Measurements from ENCODE around the gene KRT27. TPM values are rescaled to one million over a fixed set of nuclear protein-coding genes. Genes with fewer than 3 reads are reported as not detected.

KRT27 gene
- total RNA-seq, 2 donors from 2014 or later = not detected

DNA sequence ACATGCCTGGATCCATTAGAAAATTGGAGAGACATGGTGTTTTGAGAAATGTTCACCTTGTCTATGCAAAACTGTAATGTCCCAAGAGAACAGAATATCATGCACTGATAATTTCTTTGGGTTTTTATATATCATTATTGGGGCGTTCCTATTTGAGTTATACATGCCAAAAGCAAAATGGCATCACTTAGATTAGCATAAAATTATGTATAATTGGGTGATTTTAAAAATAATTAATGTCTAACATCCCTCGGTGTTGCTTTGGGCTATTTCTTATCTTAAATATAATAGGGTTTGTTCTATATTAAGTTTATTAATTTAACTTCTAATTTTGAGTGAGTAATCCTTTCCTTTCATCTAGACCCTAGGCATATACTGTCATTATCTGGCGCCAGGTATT, 17.5 kb upstream of the KRT27 start, which contains the start of gene KRT28:
Gene KRT28 (minus strand): TSS at position 101 of the 400 bp plus-strand sequence. CDS start 66 bp downstream, at position 35.
- H3K27me3 Mint-ChIP-seq (ENCODE audit: low read depth) = peaks cover 32% of the 10 kb centered on the region
- H3K27ac Mint-ChIP-seq = no peak within 1 kb of the TSS
- DNase-seq = no peak
- no peaks in the 10 kb centered on the region for H3K36me3 Mint-ChIP-seq (ENCODE audit: insufficient read depth in 2 of 2)
- H3K9me3 Mint-ChIP-seq = no peaks in the 10 kb centered on the region
- no peak within 1 kb of the TSS for H3K4me3 Mint-ChIP-seq
- ATAC-seq (replicated peaks in 1 of 2) = no peak
- H3K4me1 Mint-ChIP-seq (ENCODE audit: low read depth) = no peaks in the 10 kb centered on the region

DNA sequence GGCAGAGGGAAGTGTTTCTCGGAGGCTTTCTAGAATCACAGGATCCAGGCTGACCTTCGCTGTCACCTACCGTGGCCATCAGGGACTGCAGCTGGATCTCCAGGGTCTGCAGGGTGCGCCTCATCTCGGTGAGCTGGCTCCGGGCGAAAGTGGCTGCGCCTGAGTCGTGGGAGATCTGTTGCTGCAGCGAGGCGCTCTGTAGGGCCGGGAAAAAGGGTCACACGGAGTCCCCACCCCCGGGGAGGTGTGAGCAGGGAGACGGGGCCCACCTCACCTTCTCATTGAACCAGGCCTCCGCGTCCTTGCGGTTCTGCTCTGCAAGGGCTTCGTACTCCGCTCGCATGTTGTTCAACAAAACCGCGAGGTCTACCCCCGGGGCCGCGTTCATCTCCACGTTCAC, 14.5 kb upstream of the KRT27 start:
- Mint-ChIP-seq H3K4me3 (no peak overlapping the region), H3K27ac (no peak overlapping the region), H3K27me3 (ENCODE audit: low read depth) (peaks cover 31% of the 10 kb centered on the region), H3K4me1 (ENCODE audit: low read depth) (no peaks in the 10 kb centered on the region), H3K9me3 (no peaks in the 10 kb centered on the region), H3K36me3 (ENCODE audit: insufficient read depth in 2 of 2) (no peaks in the 10 kb centered on the region)
- no peak for DNase-seq
- ATAC-seq (replicated peaks in 1 of 2) = no peak

DNA sequence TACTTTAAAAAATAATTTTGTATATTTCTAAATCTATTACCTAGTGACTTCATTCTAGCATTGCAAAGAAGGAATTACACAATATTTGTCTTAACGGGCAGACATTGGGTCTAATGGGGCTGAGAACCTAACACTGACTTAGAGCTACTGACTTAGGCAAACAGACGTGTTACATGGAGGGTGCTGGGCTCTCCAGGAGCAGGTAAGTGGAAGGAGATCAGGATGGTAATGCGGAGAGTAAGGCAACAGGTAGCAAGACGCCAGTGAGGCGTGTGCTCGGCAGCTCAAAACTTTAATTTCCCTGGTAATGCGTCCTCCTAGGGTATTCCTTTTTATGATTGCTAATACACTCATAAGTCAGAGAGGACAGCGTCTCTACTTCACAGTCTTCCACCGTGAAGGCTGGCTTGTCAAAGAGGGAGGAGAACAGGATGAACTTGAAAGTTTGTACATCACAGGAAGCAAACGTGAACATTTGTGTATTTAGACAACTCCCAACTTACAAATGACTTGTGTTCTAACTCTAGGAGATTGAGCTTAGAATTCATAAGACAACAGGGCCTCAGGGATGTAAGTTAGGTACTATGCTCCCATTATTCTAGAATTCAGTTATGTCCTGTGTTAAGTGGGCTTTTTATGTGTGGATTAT, 12.8 kb upstream of the KRT27 start:
- Mint-ChIP-seq H3K27ac (no peak overlapping the region), H3K27me3 (ENCODE audit: low read depth) (peaks cover 31% of the 10 kb centered on the region), H3K4me1 (ENCODE audit: low read depth) (no peaks in the 10 kb centered on the region), H3K4me3 (no peak overlapping the region), H3K9me3 (no peaks in the 10 kb centered on the region), H3K36me3 (ENCODE audit: insufficient read depth in 2 of 2) (no peaks in the 10 kb centered on the region)
- DNase-seq (no peak), ATAC-seq (replicated peaks in 1 of 2) (no peak)

DNA sequence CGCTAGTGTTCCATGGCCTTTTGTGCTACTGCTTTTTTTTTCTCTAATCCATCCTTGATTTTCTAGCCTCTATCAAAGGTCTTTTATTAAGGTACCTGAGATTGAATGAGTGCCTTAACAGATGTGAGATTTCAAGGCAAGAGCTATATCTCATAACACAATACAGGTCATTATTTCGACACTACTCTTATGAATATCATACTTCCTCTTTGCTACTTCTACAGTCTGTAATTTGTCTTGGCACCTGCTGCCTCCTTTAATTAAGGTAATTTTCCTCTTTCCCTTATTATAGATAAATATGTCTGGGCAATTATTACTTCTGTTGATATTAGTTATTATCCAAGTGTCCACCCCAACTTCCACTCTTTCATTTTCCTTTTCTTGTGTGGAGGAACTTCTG, 12.1 kb upstream of the KRT27 start:
- no peak overlapping the region for H3K4me3 Mint-ChIP-seq
- H3K4me1 Mint-ChIP-seq (ENCODE audit: low read depth) = no peaks in the 10 kb centered on the region
- no peak for ATAC-seq (replicated peaks in 1 of 2)
- no peak overlapping the region for H3K27ac Mint-ChIP-seq
- no peaks in the 10 kb centered on the region for H3K9me3 Mint-ChIP-seq
- DNase-seq = no peak
- H3K27me3 Mint-ChIP-seq (ENCODE audit: low read depth) = peaks cover 31% of the 10 kb centered on the region
- no peaks in the 10 kb centered on the region for H3K36me3 Mint-ChIP-seq (ENCODE audit: insufficient read depth in 2 of 2)

DNA sequence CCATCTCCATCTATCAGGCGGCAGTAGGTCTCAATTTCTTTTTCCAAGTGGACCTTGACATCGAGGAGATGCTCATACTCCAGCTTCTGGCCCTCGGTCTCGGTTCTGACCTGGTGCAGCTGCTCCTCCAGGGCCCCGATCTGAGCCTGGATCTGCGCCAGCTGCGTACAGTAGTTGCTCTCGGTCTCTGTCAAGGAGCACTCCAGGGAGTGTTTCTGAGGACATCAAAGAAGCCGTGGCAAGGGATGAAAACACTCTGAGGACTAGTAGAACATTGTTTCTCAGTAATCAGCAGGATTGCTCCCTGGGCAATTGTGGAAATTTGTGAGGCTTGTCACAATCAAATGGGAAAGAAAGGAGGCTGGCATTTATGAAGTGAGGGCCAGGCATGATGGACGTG, 11.5 kb upstream of the KRT27 start:
- Mint-ChIP-seq H3K4me3 (no peak overlapping the region), H3K9me3 (no peaks in the 10 kb centered on the region), H3K4me1 (ENCODE audit: low read depth) (no peaks in the 10 kb centered on the region), H3K36me3 (ENCODE audit: insufficient read depth in 2 of 2) (no peaks in the 10 kb centered on the region), H3K27me3 (ENCODE audit: low read depth) (peaks cover 31% of the 10 kb centered on the region), H3K27ac (no peak overlapping the region)
- DNase-seq (no peak), ATAC-seq (replicated peaks in 1 of 2) (no peak)

DNA sequence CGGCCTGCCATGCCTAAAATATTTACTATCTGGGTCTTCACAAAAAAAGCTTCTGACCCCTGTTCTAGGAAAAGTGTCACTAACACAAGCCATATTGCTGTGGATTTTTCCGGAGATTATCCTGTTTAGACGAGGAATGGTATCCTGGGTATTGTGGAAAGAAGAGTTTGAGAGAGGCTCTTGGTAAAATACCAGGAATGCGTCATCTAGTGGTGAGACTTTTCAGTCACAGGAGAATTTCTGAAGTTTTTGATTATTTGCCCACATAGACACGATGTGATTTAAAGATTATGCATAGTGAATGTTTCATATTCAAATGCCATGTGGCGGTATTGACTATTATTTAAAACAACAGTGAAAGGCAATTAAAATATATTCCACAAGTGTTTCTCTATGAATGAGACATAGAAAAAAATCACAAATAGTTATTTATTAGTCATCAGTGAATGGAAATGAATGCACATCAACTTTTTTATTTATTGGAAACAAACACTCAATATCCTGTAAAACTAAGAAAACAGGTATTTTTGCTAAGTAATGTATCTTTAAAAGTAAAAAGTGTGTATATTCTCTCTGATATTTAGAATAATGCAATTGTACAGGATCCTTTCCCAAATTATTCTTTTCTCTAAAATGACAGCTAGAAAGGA, 9.6 kb upstream of the KRT27 start:
- no peak for DNase-seq
- Mint-ChIP-seq H3K9me3 (no peaks in the 10 kb centered on the region), H3K4me1 (ENCODE audit: low read depth) (no peaks in the 10 kb centered on the region), H3K36me3 (ENCODE audit: insufficient read depth in 2 of 2) (no peaks in the 10 kb centered on the region), H3K27ac (no peak overlapping the region), H3K27me3 (ENCODE audit: low read depth) (peaks cover 31% of the 10 kb centered on the region), H3K4me3 (no peak overlapping the region)
- no peak for ATAC-seq (replicated peaks in 1 of 2)

DNA sequence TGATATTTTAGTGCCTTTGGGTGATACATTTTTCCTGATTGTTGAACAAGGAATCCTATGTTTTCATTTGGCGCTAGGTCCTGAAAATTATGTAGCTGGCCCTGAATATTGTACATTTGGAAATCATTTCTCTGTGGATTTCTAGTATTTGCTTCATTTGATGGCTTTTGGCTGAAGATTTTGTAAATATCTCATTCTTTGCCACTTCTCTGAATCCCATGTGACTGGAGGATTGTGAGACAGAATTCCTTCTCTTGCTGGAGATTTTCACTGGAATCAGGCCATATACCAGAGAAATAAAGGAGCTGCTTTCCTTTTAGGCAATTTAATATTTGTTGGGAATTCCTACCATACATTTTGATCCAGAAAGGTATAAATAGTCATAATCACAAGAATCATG, 8.8 kb upstream of the KRT27 start:
- no peak overlapping the region for H3K27ac Mint-ChIP-seq
- no peaks in the 10 kb centered on the region for H3K4me1 Mint-ChIP-seq (ENCODE audit: low read depth)
- H3K9me3 Mint-ChIP-seq = no peaks in the 10 kb centered on the region
- H3K4me3 Mint-ChIP-seq = no peak overlapping the region
- no peak for DNase-seq
- H3K36me3 Mint-ChIP-seq (ENCODE audit: insufficient read depth in 2 of 2) = no peaks in the 10 kb centered on the region
- H3K27me3 Mint-ChIP-seq (ENCODE audit: low read depth) = peaks cover 25% of the 10 kb centered on the region
- ATAC-seq (replicated peaks in 1 of 2) = no peak

DNA sequence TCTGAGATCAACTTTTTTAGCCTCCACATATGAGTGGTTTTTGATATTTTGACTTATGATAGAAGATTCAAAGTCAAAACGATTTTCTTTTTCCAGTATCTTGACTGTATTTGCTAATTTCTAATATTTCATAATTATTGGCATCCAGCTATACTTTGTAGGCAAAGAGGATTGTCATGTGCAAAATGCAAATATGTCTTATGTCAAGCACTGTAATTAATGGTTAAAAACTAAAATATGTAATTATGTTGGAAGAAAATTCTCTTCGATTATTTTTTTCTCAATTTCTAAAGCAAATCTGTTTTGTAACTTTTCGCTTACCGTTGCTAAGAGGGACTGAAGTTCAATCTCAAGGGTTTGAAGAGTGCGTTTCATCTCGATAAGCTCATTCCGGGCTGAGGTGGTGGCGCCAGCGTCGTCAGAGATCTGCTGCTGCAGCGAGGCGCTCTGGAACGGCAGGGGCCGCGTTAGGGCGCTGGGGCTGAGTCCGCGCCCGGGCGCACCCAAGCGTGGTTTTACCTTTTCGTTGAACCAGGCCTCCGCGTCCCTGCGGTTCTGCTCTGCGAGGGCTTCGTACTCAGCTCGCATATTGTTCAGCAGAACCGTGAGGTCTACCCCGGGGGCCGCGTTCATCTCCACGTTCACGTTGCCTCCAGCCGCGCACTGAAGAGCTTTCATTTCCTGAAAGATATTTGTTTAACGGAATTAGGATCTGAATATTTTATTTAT, 3.0 kb downstream of the KRT27 start:
- no peaks in the 10 kb centered on the region for H3K36me3 Mint-ChIP-seq (ENCODE audit: insufficient read depth in 2 of 2)
- ATAC-seq (replicated peaks in 1 of 2) (peak in 1 of 2 donors; percentile 49), DNase-seq (peak; percentile 9 to 30)
- H3K27ac Mint-ChIP-seq = no peak overlapping the region
- peaks cover 59% of the 10 kb centered on the region for H3K27me3 Mint-ChIP-seq (ENCODE audit: low read depth)
- H3K4me1 Mint-ChIP-seq (ENCODE audit: low read depth) = peaks cover 9% of the 10 kb centered on the region
- H3K9me3 Mint-ChIP-seq = no peaks in the 10 kb centered on the region
- H3K4me3 Mint-ChIP-seq = peak overlapping the region; percentile 53 to 63

DNA sequence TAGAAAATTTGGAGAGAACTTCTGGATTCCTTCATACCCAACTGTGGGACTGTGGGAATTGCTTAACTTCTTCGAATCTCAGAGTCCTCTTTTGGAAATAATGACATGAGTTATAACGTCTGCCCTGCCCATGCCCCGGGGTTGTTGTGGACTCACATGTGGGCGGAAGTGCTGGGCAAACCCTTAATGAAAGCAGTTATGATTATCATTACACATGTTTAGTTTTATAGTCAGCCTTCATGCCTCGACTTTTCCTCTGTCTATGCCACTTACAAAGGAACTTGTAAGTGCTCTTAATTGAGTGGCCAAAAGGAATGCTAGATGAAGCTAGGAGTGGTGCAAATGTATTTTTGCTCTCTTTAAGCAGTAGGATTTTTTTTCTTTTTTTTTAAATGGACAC, 3.9 kb downstream of the KRT27 start:
- Mint-ChIP-seq H3K27ac (no peak overlapping the region), H3K9me3 (no peaks in the 10 kb centered on the region), H3K36me3 (ENCODE audit: insufficient read depth in 2 of 2) (no peaks in the 10 kb centered on the region), H3K27me3 (ENCODE audit: low read depth) (peaks cover 62% of the 10 kb centered on the region), H3K4me1 (ENCODE audit: low read depth) (peaks cover 9% of the 10 kb centered on the region), H3K4me3 (no peak overlapping the region)
- DNase-seq (no peak), ATAC-seq (replicated peaks in 1 of 2) (no peak)

DNA sequence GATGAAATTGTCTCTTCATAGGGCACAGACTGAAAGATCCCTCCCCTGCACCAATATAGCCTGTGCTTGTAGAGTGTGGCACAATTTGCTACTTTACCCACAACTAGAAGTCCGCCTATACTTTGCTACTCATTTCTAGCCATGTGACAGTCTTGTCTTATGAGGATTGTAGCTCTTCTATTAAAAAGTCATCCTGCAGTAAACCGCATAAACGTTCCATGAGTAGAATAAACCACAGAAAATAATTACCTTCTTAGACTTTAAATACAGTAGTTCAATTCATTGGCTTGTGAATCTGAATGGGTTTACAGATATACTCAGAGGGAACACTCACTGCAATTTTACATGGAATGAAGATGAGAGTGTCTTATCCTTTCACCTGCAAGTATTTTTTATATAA, 4.4 kb downstream of the KRT27 start:
- Mint-ChIP-seq H3K27me3 (ENCODE audit: low read depth) (peaks cover 63% of the 10 kb centered on the region), H3K4me3 (no peak overlapping the region), H3K36me3 (ENCODE audit: insufficient read depth in 2 of 2) (no peaks in the 10 kb centered on the region), H3K27ac (no peak overlapping the region), H3K9me3 (no peaks in the 10 kb centered on the region), H3K4me1 (ENCODE audit: low read depth) (peaks cover 9% of the 10 kb centered on the region)
- ATAC-seq (replicated peaks in 1 of 2) = no peak
- DNase-seq = no peak

DNA sequence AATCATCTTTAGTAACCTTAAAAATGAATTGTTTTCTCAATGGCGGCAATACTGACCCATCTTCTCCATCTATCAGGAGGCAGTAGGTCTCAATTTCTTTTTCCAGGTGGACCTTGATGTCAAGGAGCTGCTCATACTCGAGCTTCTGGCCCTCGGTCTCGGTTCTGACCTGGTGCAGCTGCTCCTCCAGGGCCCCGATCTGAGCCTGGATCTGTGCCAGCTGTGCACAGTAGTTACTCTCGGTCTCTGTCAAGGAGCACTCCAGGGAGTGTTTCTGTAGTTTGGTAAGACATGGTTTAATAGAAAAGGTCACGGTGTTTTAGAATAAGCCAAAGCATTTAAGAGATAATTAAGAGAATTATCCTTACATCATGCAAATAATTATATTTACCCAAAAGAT, 4.9 kb downstream of the KRT27 start:
- Mint-ChIP-seq H3K27me3 (ENCODE audit: low read depth) (peaks cover 68% of the 10 kb centered on the region), H3K9me3 (no peaks in the 10 kb centered on the region), H3K36me3 (ENCODE audit: insufficient read depth in 2 of 2) (no peaks in the 10 kb centered on the region), H3K4me3 (no peak overlapping the region), H3K27ac (no peak overlapping the region), H3K4me1 (ENCODE audit: low read depth) (peaks cover 9% of the 10 kb centered on the region)
- DNase-seq (no peak), ATAC-seq (replicated peaks in 1 of 2) (no peak)

DNA sequence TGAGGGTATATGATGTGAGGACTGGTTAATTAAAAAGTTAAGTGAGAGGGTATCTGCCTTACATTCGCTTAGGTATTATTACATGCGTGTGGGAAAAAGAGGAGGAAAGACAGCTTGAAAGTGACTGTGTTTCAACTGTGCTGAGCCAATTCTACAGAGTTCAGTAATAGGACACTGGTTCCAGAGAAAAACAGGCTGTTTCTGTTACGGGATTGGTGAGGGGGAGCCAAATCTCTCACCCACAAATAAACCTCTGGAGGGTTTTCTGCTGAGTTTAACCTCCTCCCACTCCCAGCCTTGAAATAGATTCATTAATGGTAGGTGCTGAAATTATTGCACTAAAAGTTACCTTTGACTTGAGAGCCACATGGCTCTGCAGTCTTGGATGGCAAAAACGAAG, 6.4 kb downstream of the KRT27 start:
- ATAC-seq (replicated peaks in 1 of 2) = no peak
- H3K27ac Mint-ChIP-seq = no peak overlapping the region
- peaks cover 77% of the 10 kb centered on the region for H3K27me3 Mint-ChIP-seq (ENCODE audit: low read depth)
- H3K4me1 Mint-ChIP-seq (ENCODE audit: low read depth) = peaks cover 9% of the 10 kb centered on the region
- H3K36me3 Mint-ChIP-seq (ENCODE audit: insufficient read depth in 2 of 2) = no peaks in the 10 kb centered on the region
- DNase-seq = no peak
- H3K4me3 Mint-ChIP-seq = no peak overlapping the region
- H3K9me3 Mint-ChIP-seq = no peaks in the 10 kb centered on the region

DNA sequence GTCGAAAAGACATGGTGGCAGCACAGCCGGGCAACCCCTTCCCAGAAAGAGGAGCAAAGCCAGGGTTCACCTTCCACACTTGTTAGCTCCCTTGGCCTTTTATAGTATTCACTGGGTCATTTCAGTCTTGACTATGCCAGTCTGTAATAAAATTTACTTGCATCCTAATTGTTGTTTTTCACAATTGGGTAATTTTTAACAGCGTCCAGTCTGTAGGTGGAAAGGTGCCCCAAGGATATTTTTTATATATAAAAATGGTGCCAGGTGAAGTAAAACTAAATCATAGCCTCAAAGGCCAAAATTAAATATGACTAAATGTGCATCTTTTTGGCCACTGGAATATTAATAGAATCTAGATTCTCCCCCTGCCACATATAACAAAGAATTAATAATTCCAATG, 10.2 kb downstream of the KRT27 start, which contains the start of gene KRT26:
Gene KRT26 (minus strand): TSS at position 101 of the 400 bp plus-strand sequence. CDS start 88 bp downstream, at position 13.
- H3K4me3 Mint-ChIP-seq = no peak within 1 kb of the TSS
- H3K4me1 Mint-ChIP-seq (ENCODE audit: low read depth) = no peaks in the 10 kb centered on the region
- DNase-seq (no peak), ATAC-seq (replicated peaks in 1 of 2) (no peak)
- H3K27me3 Mint-ChIP-seq (ENCODE audit: low read depth) = peaks cover 52% of the 10 kb centered on the region
- H3K9me3 Mint-ChIP-seq = no peaks in the 10 kb centered on the region
- H3K36me3 Mint-ChIP-seq (ENCODE audit: insufficient read depth in 2 of 2) = no peaks in the 10 kb centered on the region
- H3K27ac Mint-ChIP-seq = no peak within 1 kb of the TSS
